MM.1S (cell line): Measurements from ENCODE around the gene RBM27.
"Not testable (repeated sequence)": the region's sequence is repeated elsewhere in the genome, so short reads cannot be mapped to it uniquely, and the experiment has no call there.

Experiments used
- DNase-seq: peaks from one replicate; pipeline ENCODE4 v3.0.0-alpha.2; 2015
- H2AFZ ChIP-seq: fragments of 300-600 bp; sonication (generic); 2 replicates; pipeline ENCODE4 v1.6.0; 2016; ENCODE audit warnings: antibody characterized with exemption, low read length
- H3F3A ChIP-seq: fragments of 300-600 bp; sonication (generic); 2 replicates; pipeline ENCODE4 v1.6.1; 2016; ENCODE audit warnings: mild to moderate bottlenecking, antibody characterized with exemption, low read length, moderate library complexity, mixed read lengths; ENCODE audit not compliant: insufficient read depth
- H3K27ac ChIP-seq: fragments of 300-600 bp; sonication (generic); 2 replicates; pipeline ENCODE4 v1.5.1; 2016; ENCODE audit warnings: mild to moderate bottlenecking, low read length
- H3K27me3 ChIP-seq: fragments of 300-600 bp; sonication (generic); replicated peaks from 2 replicates; pipeline ENCODE4 v1.6.0; 2016; ENCODE audit warnings: low read length; ENCODE audit not compliant: insufficient read depth
- H3K36me3 ChIP-seq: fragments of 300-600 bp; sonication (generic); replicated peaks from 2 replicates; pipeline ENCODE4 v1.6.1; 2016; ENCODE audit warnings: mild to moderate bottlenecking, low read length, mixed read lengths; ENCODE audit not compliant: insufficient read depth
- H3K4me1 ChIP-seq: fragments of 300-600 bp; sonication (generic); 2 replicates; pipeline ENCODE4 v1.6.1; 2016; ENCODE audit warnings: low read length, mixed read lengths
- H3K4me2 ChIP-seq: fragments of 300-600 bp; sonication (generic); 2 replicates; pipeline ENCODE4 v1.6.0; 2016; ENCODE audit warnings: low read depth, low read length
- H3K4me3 ChIP-seq: fragments of 300-600 bp; sonication (generic); 2 replicates; pipeline ENCODE4 v1.5.1; 2016; ENCODE audit warnings: low read length, mixed read lengths
- H3K79me2 ChIP-seq: fragments of 300-600 bp; sonication (generic); 2 replicates; pipeline ENCODE4 v1.6.1; 2016; ENCODE audit warnings: mixed run types, low read length, mixed read lengths
- H3K9ac ChIP-seq: fragments of 300-600 bp; sonication (generic); 2 replicates; pipeline ENCODE4 v1.6.1; 2016; ENCODE audit warnings: low read length, mixed read lengths
- H3K9me2 ChIP-seq: fragments of 300-600 bp; sonication (generic); replicated peaks from 2 replicates; pipeline ENCODE4 v1.6.1; 2016; ENCODE audit warnings: mild to moderate bottlenecking, low read length, mixed read lengths; ENCODE audit not compliant: insufficient read depth
- H3K9me3 ChIP-seq: fragments of 300-600 bp; sonication (generic); replicated peaks from 2 replicates; pipeline ENCODE4 v1.6.1; 2016; ENCODE audit warnings: mild to moderate bottlenecking, low read length, mixed read lengths; ENCODE audit not compliant: insufficient read depth
- H4K20me1 ChIP-seq: fragments of 300-600 bp; sonication (generic); 2 replicates; pipeline ENCODE4 v1.6.1; 2016; ENCODE audit warnings: mild to moderate bottlenecking, low read length, moderate library complexity, mixed read lengths; ENCODE audit not compliant: insufficient read depth
- EZH2 ChIP-seq: fragments of 300-600 bp; sonication (generic); optimal IDR thresholded peaks from 2 replicates; pipeline ENCODE3; 2017; ENCODE audit warnings: low read depth, mild to moderate bottlenecking, antibody characterized with exemption, low read length, mixed read lengths
- EZH2phosphoT487 ChIP-seq: fragments of 300-600 bp; sonication (generic); IDR thresholded peaks from 2 replicates; pipeline ENCODE4 v1.6.1; 2018; ENCODE audit warnings: antibody characterized with exemption, low read length
- TF ChIP-seq, protein P1 (sequence below): fragments of 300-600 bp; sonication (generic); IDR thresholded peaks from 2 replicates; pipeline ENCODE4 v1.5.1; 2016; ENCODE audit warnings: antibody characterized with exemption, low read length, mixed read lengths

RBM27 gene

DNA sequence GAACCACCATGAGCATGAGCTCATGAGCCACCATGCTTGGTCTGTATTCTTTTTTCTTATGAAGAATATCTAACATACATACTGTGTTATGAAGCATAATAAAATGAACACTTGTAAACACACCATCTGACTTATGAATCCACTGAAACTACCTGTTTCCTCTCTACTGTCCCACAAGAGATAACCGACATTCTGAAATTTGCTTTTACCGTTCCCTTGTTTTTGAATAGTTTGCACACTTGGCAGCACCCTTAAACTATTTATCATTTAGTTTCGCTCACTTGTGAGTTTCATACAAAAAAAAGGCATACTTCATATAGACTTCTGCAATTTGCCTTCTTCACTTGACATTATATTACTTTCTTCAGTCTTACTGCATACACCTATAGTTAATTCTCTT is 29.8 kb upstream of the RBM27 start:
- peak overlapping the region; percentile 17 for H3K4me2 ChIP-seq
- H3F3A ChIP-seq, result peaks cover 12% of the 10 kb centered on the region
- TF ChIP-seq, protein P1, sequence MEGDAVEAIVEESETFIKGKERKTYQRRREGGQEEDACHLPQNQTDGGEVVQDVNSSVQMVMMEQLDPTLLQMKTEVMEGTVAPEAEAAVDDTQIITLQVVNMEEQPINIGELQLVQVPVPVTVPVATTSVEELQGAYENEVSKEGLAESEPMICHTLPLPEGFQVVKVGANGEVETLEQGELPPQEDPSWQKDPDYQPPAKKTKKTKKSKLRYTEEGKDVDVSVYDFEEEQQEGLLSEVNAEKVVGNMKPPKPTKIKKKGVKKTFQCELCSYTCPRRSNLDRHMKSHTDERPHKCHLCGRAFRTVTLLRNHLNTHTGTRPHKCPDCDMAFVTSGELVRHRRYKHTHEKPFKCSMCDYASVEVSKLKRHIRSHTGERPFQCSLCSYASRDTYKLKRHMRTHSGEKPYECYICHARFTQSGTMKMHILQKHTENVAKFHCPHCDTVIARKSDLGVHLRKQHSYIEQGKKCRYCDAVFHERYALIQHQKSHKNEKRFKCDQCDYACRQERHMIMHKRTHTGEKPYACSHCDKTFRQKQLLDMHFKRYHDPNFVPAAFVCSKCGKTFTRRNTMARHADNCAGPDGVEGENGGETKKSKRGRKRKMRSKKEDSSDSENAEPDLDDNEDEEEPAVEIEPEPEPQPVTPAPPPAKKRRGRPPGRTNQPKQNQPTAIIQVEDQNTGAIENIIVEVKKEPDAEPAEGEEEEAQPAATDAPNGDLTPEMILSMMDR, result no peak
- TF ChIP-seq EZH2 (no peak), EZH2phosphoT487 (no peak)
- peaks cover 18% of the 10 kb centered on the region for H3K79me2 ChIP-seq
- H4K20me1 ChIP-seq, result no peaks in the 10 kb centered on the region
- peaks cover 14% of the 10 kb centered on the region for H3K4me1 ChIP-seq
- H2AFZ ChIP-seq, result no peak overlapping the region
- peak overlapping the region; percentile 9; the same call in 1 of the 2 replicates for H3K27ac ChIP-seq
- H3K36me3 ChIP-seq, result peaks cover 18% of the 10 kb centered on the region
- H3K9me3 ChIP-seq, result no peaks in the 10 kb centered on the region
- peak; percentile 78 for DNase-seq
- H3K9ac ChIP-seq, result no peak overlapping the region
- H3K4me3 ChIP-seq, result no peak overlapping the region
- H3K9me2 ChIP-seq, result no peaks in the 10 kb centered on the region
- H3K27me3 ChIP-seq, result no peaks in the 10 kb centered on the region

DNA sequence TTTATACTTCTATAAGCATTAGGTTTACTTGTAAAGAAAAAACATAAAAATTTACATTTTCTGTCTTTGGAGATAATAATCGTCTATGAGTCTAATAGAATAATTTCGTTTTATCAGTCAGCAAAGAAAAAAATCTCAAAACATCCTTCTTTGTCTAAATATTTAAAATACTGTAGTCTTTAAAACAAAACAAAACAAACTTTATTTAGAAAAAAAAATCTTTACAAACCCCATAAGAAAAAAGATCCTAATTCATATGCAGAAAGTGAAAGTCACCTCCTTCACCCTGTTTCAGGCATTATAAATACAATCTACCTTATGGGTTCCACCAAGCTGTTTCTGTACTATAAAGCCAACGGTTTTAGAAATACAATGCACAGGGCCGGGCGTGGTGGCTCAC is 26.6 kb upstream of the RBM27 start:
- DNase-seq, result no peak
- Histone ChIP-seq H3K4me1 (peaks cover 17% of the 10 kb centered on the region), H3K27ac (no peak overlapping the region), H3K79me2 (peaks cover 40% of the 10 kb centered on the region), H3K9ac (no peak overlapping the region), H3K9me3 (no peaks in the 10 kb centered on the region), H3K4me3 (no peak overlapping the region), H2AFZ (no peak overlapping the region), H3K36me3 (peaks cover 7% of the 10 kb centered on the region; the same call in 1 of the 2 replicates), H3K9me2 (no peaks in the 10 kb centered on the region), H3K4me2 (no peak overlapping the region), H4K20me1 (no peaks in the 10 kb centered on the region), H3F3A (peaks cover 12% of the 10 kb centered on the region), H3K27me3 (no peaks in the 10 kb centered on the region)
- no peak for TF ChIP-seq EZH2
- TF ChIP-seq EZH2phosphoT487, result no peak
- TF ChIP-seq, protein P1, result no peak

DNA sequence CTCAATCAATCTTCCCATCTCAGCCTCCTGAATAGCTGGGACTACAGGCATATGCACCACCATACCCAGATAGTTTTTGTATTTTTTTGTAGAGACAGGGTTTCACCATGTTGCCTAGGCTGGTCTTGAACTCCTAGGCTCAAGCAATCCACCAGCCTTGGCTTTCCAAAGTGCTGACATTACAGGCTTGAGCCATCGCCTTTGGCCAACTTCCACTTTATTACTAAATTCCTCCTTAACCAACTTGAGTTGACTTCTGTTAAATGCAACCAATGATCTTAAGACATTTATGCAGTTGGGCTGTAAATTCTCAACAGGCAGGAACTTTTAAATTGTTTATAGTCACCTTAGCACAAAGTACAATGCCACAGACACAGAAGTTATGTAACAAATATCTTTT is 23.7 kb upstream of the RBM27 start:
- Histone ChIP-seq H3F3A (peaks cover 2% of the 10 kb centered on the region; the same call in 1 of the 2 replicates), H3K79me2 (peaks cover 42% of the 10 kb centered on the region), H3K9me3 (no peaks in the 10 kb centered on the region), H3K36me3 (peaks cover 6% of the 10 kb centered on the region; the same call in 1 of the 2 replicates), H3K27ac (no peak overlapping the region), H3K4me2 (no peak overlapping the region), H3K4me3 (no peak overlapping the region), H3K27me3 (no peaks in the 10 kb centered on the region), H3K4me1 (peaks cover 6% of the 10 kb centered on the region), H2AFZ (no peak overlapping the region), H4K20me1 (no peaks in the 10 kb centered on the region), H3K9me2 (no peaks in the 10 kb centered on the region), H3K9ac (no peak overlapping the region)
- TF ChIP-seq, protein P1, result no peak
- no peak for TF ChIP-seq EZH2phosphoT487
- no peak for TF ChIP-seq EZH2
- DNase-seq, result no peak

DNA sequence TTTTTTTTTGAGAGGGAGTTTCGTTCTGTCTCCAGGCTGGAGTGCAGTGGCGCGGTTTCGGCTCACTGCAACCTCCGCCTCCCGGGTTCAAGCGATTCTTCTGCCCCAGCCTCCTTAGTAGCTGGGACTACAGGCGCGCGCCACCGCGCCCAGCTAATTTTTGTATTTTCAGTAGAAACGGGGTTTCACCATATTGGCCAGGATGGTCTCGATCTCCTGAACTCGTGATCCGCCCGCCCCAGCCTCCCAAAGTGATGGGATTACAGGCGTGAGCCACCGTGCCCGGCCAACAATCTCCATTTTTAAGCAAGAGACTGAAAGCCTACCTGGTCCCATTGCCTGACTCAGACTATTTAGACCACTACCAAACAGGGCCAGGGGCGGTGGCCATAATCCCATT is 20.0 kb upstream of the RBM27 start:
- peak overlapping the region; percentile 67; the same call in 1 of the 2 replicates for H3K4me2 ChIP-seq

More for the DNA sequence above, 20.0 kb upstream of the RBM27 start:
- H3K9me3 ChIP-seq, DNase-seq, H3K4me1 ChIP-seq, H3K27me3 ChIP-seq, H3K9me2 ChIP-seq, H4K20me1 ChIP-seq, H3F3A ChIP-seq, H3K36me3 ChIP-seq, H3K27ac ChIP-seq, H3K9ac ChIP-seq: not testable (repeated sequence)
- Histone ChIP-seq H3K4me3 (peak overlapping the region; percentile 72), H3K79me2 (peaks cover 32% of the 10 kb centered on the region), H2AFZ (peak overlapping the region; percentile 91)
